ENCODE measurements around the gene RPL13A. TPM values are rescaled to one million over a fixed set of nuclear protein-coding genes. Genes with fewer than 3 reads are reported as not detected.

The RPL13A gene
- total and polyA plus RNA-seq, 9 donors: 4,396 to 5,773 (median 4,847) TPM

DNA sequence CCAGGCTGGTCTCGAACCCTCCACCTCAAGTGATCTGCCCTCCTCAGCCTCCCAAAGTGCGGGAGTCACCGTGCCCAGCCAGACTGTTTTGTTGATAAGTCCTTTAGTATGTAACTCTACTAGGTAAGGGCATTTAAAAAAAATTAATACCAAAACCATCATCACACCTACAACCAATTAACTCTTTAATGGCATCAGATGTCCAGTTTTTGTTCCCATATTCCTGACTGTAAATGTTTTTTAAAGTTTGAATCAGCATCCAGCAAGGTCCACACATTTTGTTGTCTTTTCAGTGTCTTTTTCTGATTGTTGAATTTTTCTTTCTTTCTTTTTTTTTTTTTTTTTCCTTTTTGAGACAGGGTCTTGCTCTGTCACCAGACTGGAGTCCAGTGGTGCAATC is 30.6 kb downstream of the RPL13A start:
- Histone ChIP-seq H3K4me1 (ENCODE audit: control insufficient read depth, insufficient read depth, low read length) (peaks cover 17% of the 10 kb centered on the region), H3K4me3 (ENCODE audit: low read length) (no peak overlapping the region), H3K9me3 (replicated peaks; ENCODE audit: control insufficient read depth, low read depth, low read length) (no peaks in the 10 kb centered on the region), H3K27ac (ENCODE audit: low read length) (no peak overlapping the region), H3K36me3 (ENCODE audit: control insufficient read depth, insufficient read depth, low read length) (peaks cover 37% of the 10 kb centered on the region), H3K27me3 (ENCODE audit: control insufficient read depth, insufficient read depth, low read length) (no peaks in the 10 kb centered on the region)
- no peak for DNase-seq
- no CpG with 5 or more reads among the region's 3 CpGs for WGBS (ENCODE audit: insufficient coverage)

DNA sequence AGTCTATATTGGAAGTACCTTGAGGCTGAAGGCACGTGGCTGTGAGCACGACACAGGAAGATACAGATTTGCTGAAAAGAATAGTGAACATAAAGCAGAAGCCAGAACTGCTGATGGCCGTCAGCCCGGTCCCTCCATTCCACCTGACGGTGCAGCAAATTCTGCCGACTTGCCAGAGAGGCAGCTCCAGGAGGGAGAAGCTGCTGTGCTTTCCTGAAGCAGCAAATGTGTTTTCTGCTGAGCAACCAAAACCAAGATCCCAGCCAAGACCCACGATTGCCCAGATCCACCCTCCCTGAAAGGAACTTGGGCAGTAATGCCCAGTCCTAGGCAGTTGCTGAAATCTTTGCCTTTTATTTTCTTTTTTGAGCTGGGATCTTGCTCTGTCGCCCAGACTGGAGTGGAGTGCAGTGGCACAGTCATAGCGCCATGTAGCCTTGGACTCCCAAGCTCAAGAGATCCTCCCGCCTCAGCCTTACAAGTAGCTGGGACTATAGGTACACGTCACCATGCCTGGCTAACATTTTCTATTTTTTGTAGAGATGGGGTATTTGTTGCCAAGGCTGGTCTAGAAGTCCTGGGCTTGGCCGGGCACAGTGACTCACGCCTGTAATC is 33.4 kb downstream of the RPL13A start:
- H3K9me3 ChIP-seq (replicated peaks; ENCODE audit: control insufficient read depth, low read depth, low read length): no peaks in the 10 kb centered on the region
- H3K4me3 ChIP-seq (ENCODE audit: low read length): no peak overlapping the region
- peak; percentile 83 for DNase-seq
- peaks cover 39% of the 10 kb centered on the region for H3K36me3 ChIP-seq (ENCODE audit: control insufficient read depth, insufficient read depth, low read length)
- H3K4me1 ChIP-seq (ENCODE audit: control insufficient read depth, insufficient read depth, low read length): peaks cover under 1% of the 10 kb centered on the region
- no peaks in the 10 kb centered on the region for H3K27me3 ChIP-seq (ENCODE audit: control insufficient read depth, insufficient read depth, low read length)
- no peak overlapping the region for H3K27ac ChIP-seq (ENCODE audit: low read length)
- WGBS (ENCODE audit: insufficient coverage): 77% methylated on average over 11 of the region's 13 CpGs

DNA sequence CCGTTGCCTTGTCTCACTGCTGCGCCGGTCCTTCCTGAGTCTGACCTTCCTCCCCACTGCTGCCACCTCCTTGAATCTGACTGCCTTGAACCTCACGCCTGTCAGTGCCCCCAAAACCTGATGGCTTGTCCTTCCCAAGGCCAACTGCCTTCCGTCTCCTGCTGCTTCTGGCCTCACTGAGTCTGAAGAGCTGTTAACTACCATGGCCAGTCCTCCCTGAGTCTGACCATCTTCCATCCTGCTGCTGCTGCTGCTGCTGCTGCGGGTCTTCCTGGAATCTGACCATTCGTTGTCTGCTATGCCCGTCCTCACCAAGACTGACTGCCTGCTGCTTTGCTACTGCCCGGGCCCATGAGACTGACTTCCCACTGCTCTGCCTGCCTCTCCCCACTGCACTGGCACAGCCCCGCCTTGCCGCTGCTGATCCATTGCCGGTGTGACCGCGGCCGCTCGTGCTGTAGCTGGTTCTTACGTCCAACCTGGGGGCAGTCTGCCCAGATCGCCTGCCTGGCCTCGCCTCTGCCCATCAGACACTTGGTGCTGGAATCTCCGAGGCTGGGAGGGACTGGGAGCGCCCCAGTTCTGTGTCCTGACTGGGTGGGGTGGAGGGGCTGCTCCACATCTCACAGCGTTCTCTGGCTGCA is 37.5 kb downstream of the RPL13A start:
- H3K27ac ChIP-seq (ENCODE audit: low read length): no peak overlapping the region
- H3K27me3 ChIP-seq (ENCODE audit: control insufficient read depth, insufficient read depth, low read length): no peaks in the 10 kb centered on the region
- no peak overlapping the region for H3K4me3 ChIP-seq (ENCODE audit: low read length)
- H3K4me1 ChIP-seq (ENCODE audit: control insufficient read depth, insufficient read depth, low read length): peaks cover 9% of the 10 kb centered on the region
- WGBS (ENCODE audit: insufficient coverage): 86% methylated on average over 22 of the region's 22 CpGs
- no peak for DNase-seq
- H3K36me3 ChIP-seq (ENCODE audit: control insufficient read depth, insufficient read depth, low read length): peaks cover 45% of the 10 kb centered on the region
- H3K9me3 ChIP-seq (replicated peaks; ENCODE audit: control insufficient read depth, low read depth, low read length): no peaks in the 10 kb centered on the region

DNA sequence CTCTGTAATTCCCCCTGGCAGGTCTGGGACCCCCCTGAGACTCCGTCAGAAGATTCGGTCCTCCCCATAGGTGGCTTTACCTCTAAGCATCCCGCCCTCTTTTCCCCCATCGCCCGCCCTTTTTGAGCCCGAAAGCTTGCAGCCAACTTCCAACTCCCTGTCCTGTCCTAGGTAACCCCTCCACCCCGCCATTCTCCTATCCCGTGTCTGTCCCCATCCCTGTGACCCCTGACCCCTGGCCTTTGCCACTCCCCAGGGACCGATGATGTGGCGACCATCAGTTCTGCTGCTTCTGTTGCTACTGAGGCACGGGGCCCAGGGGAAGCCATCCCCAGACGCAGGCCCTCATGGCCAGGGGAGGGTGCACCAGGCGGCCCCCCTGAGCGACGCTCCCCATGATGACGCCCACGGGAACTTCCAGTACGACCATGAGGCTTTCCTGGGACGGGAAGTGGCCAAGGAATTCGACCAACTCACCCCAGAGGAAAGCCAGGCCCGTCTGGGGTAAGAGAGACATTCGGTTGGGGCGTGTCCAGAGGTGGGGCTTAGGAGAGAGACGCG is 40.9 kb downstream of the RPL13A start:
- WGBS (ENCODE audit: insufficient coverage): 28% methylated on average over 18 of the region's 25 CpGs
- no peaks in the 10 kb centered on the region for H3K9me3 ChIP-seq (replicated peaks; ENCODE audit: control insufficient read depth, low read depth, low read length)
- H3K4me3 ChIP-seq (ENCODE audit: low read length): peak overlapping the region; percentile 46
- peaks cover 15% of the 10 kb centered on the region for H3K4me1 ChIP-seq (ENCODE audit: control insufficient read depth, insufficient read depth, low read length)
- peaks cover 44% of the 10 kb centered on the region for H3K36me3 ChIP-seq (ENCODE audit: control insufficient read depth, insufficient read depth, low read length)
- peak overlapping the region; percentile 62 for H3K27ac ChIP-seq (ENCODE audit: low read length)
- no peaks in the 10 kb centered on the region for H3K27me3 ChIP-seq (ENCODE audit: control insufficient read depth, insufficient read depth, low read length)
- DNase-seq: peak; percentile 55

DNA sequence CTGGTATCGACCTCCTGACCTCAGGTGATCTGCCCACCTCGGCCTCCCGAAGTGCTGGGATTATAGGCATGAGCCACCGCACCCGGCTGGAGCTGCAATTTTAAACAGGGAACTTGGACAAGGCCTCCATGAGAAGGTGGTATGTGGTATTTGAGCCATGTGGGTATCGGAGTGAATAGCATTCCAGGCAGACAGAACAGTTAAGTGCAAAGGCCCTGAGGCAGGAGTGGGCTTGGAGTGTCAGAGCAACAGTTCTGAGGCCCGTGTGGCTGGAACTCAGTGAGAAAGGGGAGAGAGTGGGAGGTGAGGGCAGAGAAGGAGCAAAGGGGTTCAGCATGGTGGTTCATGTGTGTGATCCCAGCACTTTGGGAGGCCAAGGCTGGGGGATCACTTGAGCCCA is 43.3 kb downstream of the RPL13A start:
- WGBS (ENCODE audit: insufficient coverage): 93% methylated on average over 7 of the region's 7 CpGs

DNA sequence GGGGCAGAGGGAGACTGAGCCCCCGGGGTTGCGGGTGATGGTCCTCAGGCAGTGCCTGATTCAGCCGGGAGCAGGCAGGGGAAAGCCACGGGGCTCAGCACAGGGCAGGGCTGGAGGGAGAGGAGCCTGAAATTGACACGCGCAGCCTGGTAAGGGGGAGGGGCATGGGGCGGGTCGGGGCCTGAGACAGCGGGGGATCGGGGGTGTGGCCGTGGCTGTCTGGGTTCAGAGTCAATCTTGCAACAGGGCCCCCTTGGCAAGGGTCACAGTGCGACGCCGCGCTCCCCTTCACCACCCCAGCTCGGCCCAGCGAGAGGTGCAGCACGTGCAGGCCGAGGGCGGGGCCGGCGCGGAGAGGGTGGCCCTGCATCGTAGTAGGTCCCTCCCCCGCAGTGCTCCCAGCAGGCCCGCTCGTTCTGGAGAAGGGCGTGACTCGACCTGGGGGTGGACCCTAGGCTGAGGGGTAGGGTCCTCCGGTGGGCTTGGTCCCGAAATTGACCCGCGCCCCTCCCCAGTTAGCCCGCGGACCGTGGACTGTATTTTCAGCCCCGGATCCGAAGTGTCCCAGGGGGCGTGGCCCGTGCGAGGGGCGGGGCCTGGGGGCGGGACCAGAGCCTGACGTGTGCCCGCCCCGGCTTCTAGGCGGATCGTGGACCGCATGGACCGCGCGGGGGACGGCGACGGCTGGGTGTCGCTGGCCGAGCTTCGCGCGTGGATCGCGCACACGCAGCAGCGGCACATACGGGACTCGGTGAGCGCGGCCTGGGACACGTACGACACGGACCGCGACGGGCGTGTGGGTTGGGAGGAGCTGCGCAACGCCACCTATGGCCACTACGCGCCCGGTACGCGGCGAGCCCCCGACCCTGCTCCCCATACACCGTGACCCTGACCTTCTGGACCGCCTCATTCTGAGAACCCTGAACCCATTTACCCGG is 46.4 kb downstream of the RPL13A start:
- 4% methylated on average over 76 of the region's 87 CpGs for WGBS (ENCODE audit: insufficient coverage)
- H3K27me3 ChIP-seq (ENCODE audit: control insufficient read depth, insufficient read depth, low read length): no peaks in the 10 kb centered on the region
- H3K4me3 ChIP-seq (ENCODE audit: low read length): peak overlapping the region; percentile 68
- peaks cover 41% of the 10 kb centered on the region for H3K36me3 ChIP-seq (ENCODE audit: control insufficient read depth, insufficient read depth, low read length)
- H3K4me1 ChIP-seq (ENCODE audit: control insufficient read depth, insufficient read depth, low read length): peaks cover 12% of the 10 kb centered on the region
- peak overlapping the region; percentile 59 for H3K27ac ChIP-seq (ENCODE audit: low read length)
- DNase-seq: peak; percentile 79
- H3K9me3 ChIP-seq (replicated peaks; ENCODE audit: control insufficient read depth, low read depth, low read length): no peaks in the 10 kb centered on the region

More for the DNA sequence above, 43.3 kb downstream of the RPL13A start:
- H3K4me3 ChIP-seq (ENCODE audit: low read length): no peak overlapping the region
- DNase-seq: no peak
- no peak overlapping the region for H3K27ac ChIP-seq (ENCODE audit: low read length)
- no peaks in the 10 kb centered on the region for H3K27me3 ChIP-seq (ENCODE audit: control insufficient read depth, insufficient read depth, low read length)
- peaks cover 22% of the 10 kb centered on the region for H3K4me1 ChIP-seq (ENCODE audit: control insufficient read depth, insufficient read depth, low read length)
- no peaks in the 10 kb centered on the region for H3K9me3 ChIP-seq (replicated peaks; ENCODE audit: control insufficient read depth, low read depth, low read length)
- H3K36me3 ChIP-seq (ENCODE audit: control insufficient read depth, insufficient read depth, low read length): peaks cover 32% of the 10 kb centered on the region

DNA sequence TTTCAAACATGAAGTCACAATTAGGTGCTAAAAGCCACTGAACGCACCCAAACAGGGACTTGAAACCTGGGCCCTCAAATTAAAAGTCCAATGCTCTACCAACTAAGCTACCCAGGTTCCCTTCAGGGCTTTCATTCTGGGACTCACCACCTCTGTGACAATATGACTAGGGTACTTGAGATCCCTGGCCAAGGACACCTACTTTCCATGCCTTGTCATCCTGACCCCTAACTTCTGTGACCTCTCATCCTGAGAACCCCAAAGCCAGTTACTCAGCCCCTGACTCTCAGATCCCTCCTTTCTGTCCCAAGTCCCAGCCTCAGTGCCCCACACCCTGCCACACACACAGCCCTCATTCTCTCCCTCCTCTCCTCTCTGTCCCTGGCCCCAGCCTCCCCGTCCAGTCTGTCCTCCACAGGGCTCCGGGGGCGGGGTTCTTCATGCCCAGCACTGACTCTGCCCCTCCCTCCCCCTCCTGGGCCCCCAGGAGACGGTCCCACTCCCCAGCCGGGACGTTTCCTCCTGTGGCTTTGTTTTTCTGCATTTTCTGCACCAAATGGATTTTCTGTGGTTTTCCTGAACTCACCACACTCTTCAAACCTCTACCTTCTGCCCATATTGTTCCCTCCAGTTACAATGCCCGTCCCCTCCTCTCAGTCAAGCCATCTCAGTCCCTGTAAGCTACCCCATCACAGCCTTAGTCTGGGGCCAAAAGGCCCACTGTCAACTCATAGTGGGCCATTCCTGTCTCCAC is 47.4 kb downstream of the RPL13A start:
- no peak overlapping the region for H3K4me3 ChIP-seq (ENCODE audit: low read length)
- no peak for DNase-seq
- no peak overlapping the region for H3K27ac ChIP-seq (ENCODE audit: low read length)
- WGBS (ENCODE audit: insufficient coverage): 66% methylated on average over 8 of the region's 8 CpGs
- H3K9me3 ChIP-seq (replicated peaks; ENCODE audit: control insufficient read depth, low read depth, low read length): no peaks in the 10 kb centered on the region
- peaks cover 41% of the 10 kb centered on the region for H3K36me3 ChIP-seq (ENCODE audit: control insufficient read depth, insufficient read depth, low read length)
- H3K27me3 ChIP-seq (ENCODE audit: control insufficient read depth, insufficient read depth, low read length): no peaks in the 10 kb centered on the region
- H3K4me1 ChIP-seq (ENCODE audit: control insufficient read depth, insufficient read depth, low read length): peaks cover 12% of the 10 kb centered on the region

DNA sequence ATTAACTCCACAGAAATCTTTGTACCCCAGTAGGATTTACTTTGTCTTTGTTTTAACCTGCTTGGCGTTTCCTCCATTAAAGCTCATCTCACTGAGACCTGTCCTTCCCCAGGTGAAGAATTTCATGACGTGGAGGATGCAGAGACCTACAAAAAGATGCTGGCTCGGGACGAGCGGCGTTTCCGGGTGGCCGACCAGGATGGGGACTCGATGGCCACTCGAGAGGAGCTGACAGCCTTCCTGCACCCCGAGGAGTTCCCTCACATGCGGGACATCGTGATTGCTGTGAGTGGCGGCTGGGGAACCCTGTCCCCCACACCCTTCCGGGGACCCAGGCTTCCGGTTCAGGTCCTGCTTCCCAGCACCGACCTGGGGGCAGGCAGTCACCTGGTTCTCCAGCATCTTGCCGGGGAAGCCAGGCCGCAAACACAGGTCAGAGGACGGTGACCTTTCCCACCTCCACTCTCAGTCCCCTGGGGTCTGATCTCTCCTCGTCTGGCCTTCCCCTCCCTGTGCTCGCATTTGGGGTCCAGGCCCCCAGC is 49.6 kb downstream of the RPL13A start:
- peaks cover 42% of the 10 kb centered on the region for H3K36me3 ChIP-seq (ENCODE audit: control insufficient read depth, insufficient read depth, low read length)
- no peaks in the 10 kb centered on the region for H3K9me3 ChIP-seq (replicated peaks; ENCODE audit: control insufficient read depth, low read depth, low read length)
- DNase-seq: no peak
- peaks cover 12% of the 10 kb centered on the region for H3K4me1 ChIP-seq (ENCODE audit: control insufficient read depth, insufficient read depth, low read length)
- H3K27me3 ChIP-seq (ENCODE audit: control insufficient read depth, insufficient read depth, low read length): no peaks in the 10 kb centered on the region
- 83% methylated on average over 22 of the region's 22 CpGs for WGBS (ENCODE audit: insufficient coverage)
- no peak overlapping the region for H3K4me3 ChIP-seq (ENCODE audit: low read length)
- H3K27ac ChIP-seq (ENCODE audit: low read length): no peak overlapping the region

DNA sequence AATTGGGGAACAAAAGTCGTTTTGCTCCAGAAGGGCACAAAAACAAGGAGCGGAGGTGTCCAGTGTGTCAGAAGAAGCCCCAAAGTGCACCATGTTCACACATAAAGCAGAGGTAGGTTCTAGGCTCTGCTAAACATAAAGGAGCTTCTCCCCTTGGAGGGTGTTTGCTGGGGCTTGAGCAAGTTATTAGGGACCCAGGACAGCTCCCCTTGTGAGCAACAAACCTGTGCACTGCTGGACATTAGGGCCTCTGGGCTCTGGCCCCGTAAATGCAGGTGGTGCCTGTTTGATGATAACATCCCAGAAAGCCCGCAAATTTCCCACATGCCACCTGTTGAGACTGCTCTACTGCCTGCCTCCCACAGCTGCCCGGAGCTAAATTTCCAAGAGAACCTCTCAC is 51.2 kb downstream of the RPL13A start:
- H3K36me3 ChIP-seq (ENCODE audit: control insufficient read depth, insufficient read depth, low read length): peaks cover 51% of the 10 kb centered on the region
- no peaks in the 10 kb centered on the region for H3K9me3 ChIP-seq (replicated peaks; ENCODE audit: control insufficient read depth, low read depth, low read length)
- H3K4me3 ChIP-seq (ENCODE audit: low read length): no peak overlapping the region
- peaks cover 5% of the 10 kb centered on the region for H3K4me1 ChIP-seq (ENCODE audit: control insufficient read depth, insufficient read depth, low read length)
- no peak overlapping the region for H3K27ac ChIP-seq (ENCODE audit: low read length)
- WGBS (ENCODE audit: insufficient coverage): 96% methylated on average over 3 of the region's 5 CpGs
- no peaks in the 10 kb centered on the region for H3K27me3 ChIP-seq (ENCODE audit: control insufficient read depth, insufficient read depth, low read length)
- DNase-seq: no peak
